Smooth muscle cell (in vitro differentiated cells): Measurements from ENCODE around the gene FBXO42. TPM values are rescaled to one million over a fixed set of nuclear protein-coding genes. Genes with fewer than 3 reads are reported as not detected.

ENCODE experiments used
- DNase-seq: peaks from one replicate; lab custom pipeline; 2025; ENCODE audit not compliant: unreplicated experiment; lab: John Stamatoyannopoulos, UW
- H2AFZ ChIP-seq: fragments of 200-600 bp; sonication (generic); 2 replicates; pipeline ENCODE4 v1.6.0; 2016; ENCODE audit warnings: antibody characterized with exemption, low read depth, mild to moderate bottlenecking
- H3F3A ChIP-seq: fragments of 200-600 bp; sonication (generic); 2 replicates; pipeline ENCODE4 v1.6.0; 2017; ENCODE audit warnings: antibody characterized with exemption, low read depth
- H3K27ac ChIP-seq: fragments of 200-600 bp; sonication (generic); 2 replicates; pipeline ENCODE4 v1.5.1; 2016; ENCODE audit warnings: low read depth, mild to moderate bottlenecking
- H3K27me3 ChIP-seq: fragments of 200-600 bp; sonication (generic); 2 replicates; pipeline ENCODE4 v1.6.1; 2016; ENCODE audit warnings: low read depth, mild to moderate bottlenecking
- H3K36me3 ChIP-seq: fragments of 200-600 bp; sonication (generic); 2 replicates; pipeline ENCODE4 v1.5.1; 2016; ENCODE audit warnings: low read depth
- H3K4me1 ChIP-seq: fragments of 200-600 bp; sonication (generic); 2 replicates; pipeline ENCODE4 v1.5.1; 2016; ENCODE audit warnings: low read depth
- H3K4me2 ChIP-seq: fragments of 200-600 bp; sonication (generic); 2 replicates; pipeline ENCODE4 v1.6.0; 2016; ENCODE audit warnings: mild to moderate bottlenecking
- H3K4me3 ChIP-seq: fragments of 200-600 bp; sonication (generic); 2 replicates; pipeline ENCODE4 v1.5.1; 2016; ENCODE audit warnings: mild to moderate bottlenecking
- H3K79me2 ChIP-seq: fragments of 200-600 bp; sonication (generic); 2 replicates; pipeline ENCODE4 v1.6.0; 2016; ENCODE audit warnings: low read depth, mild to moderate bottlenecking
- H3K9ac ChIP-seq: fragments of 200-600 bp; sonication (generic); 2 replicates; pipeline ENCODE4 v1.6.0; 2016; ENCODE audit warnings: low read depth
- H3K9me3 ChIP-seq: fragments of 200-600 bp; sonication (generic); replicated peaks from 2 replicates; pipeline ENCODE4 v1.5.1; 2016; ENCODE audit warnings: low read depth
- H4K20me1 ChIP-seq: fragments of 200-600 bp; sonication (generic); 2 replicates; pipeline ENCODE4 v1.6.0; 2016; ENCODE audit warnings: low read depth
- CTCF ChIP-seq: fragments of 200-600 bp; sonication (generic); IDR thresholded peaks from 2 replicates; pipeline ENCODE4 v1.5.1; 2017; ENCODE audit warnings: borderline replicate concordance, mild to moderate bottlenecking, antibody characterized with exemption; ENCODE audit not compliant: insufficient read depth, poor library complexity, severe bottlenecking
- WGBS: methylation state at CpG from one replicate; pipeline ENCODE4 v1.1.7; 2016; ENCODE audit warnings: low lambda C conversion rate; 5-methylcytosine and 5-hydroxymethylcytosine counted together
- polyA plus RNA-seq: library from polyadenylated mRNA; unstranded; fragments of >200 nt; fragmentation: Nextera tagmentation; extraction: Ambion mirVana; gene quantifications from 2 replicates; pipeline ENCODE4 v1.2.1, GENCODE V29; 2016
- total RNA-seq: library from RNA; depleted of rRNA; stranded (reverse); fragments of >200 nt; gene quantifications from 2 replicates; pipeline ENCODE4 v1.2.3, GENCODE V29; 2014

Gene FBXO42
- total and polyA plus RNA-seq, 2 experiments from 2014 or later: 14.7 to 22.6 TPM

- H3F3A ChIP-seq: peaks cover 6% of the 10 kb centered on the region
- no peak for DNase-seq
- H3K9me3 ChIP-seq: no peaks in the 10 kb centered on the region
- H3K9ac ChIP-seq: no peak overlapping the region
- no peak overlapping the region for H3K4me3 ChIP-seq
- H3K79me2 ChIP-seq: no peaks in the 10 kb centered on the region
- H3K4me2 ChIP-seq: no peak overlapping the region
- H4K20me1 ChIP-seq: no peaks in the 10 kb centered on the region
- TF ChIP-seq CTCF: no peak
- WGBS: 91% methylated on average over 35 of the region's 35 CpGs
- no peak overlapping the region for H3K27ac ChIP-seq
- no peaks in the 10 kb centered on the region for H3K36me3 ChIP-seq
- H3K27me3 ChIP-seq: peaks cover 28% of the 10 kb centered on the region
- peaks cover 9% of the 10 kb centered on the region for H3K4me1 ChIP-seq
- H2AFZ ChIP-seq: no peak overlapping the region
Measured at GRCh38 chr1:16231331-16232315, 120.7 kb downstream of the FBXO42 start.

GRCh38 chr1:16230744-16231143, 121.5 kb downstream of the FBXO42 start:
- Histone ChIP-seq H3K4me2 (no peak overlapping the region), H3K36me3 (no peaks in the 10 kb centered on the region), H2AFZ (no peak overlapping the region), H3K27me3 (peaks cover 32% of the 10 kb centered on the region), H3K27ac (no peak overlapping the region), H3K9ac (no peak overlapping the region), H4K20me1 (no peaks in the 10 kb centered on the region), H3K4me1 (peaks cover 9% of the 10 kb centered on the region), H3F3A (peaks cover 2% of the 10 kb centered on the region), H3K9me3 (no peaks in the 10 kb centered on the region), H3K79me2 (no peaks in the 10 kb centered on the region), H3K4me3 (no peak overlapping the region)
- no peak for DNase-seq
- no peak for TF ChIP-seq CTCF
- 92% methylated on average over 13 of the region's 13 CpGs for WGBS

GRCh38 chr1:16229976-16230740, 122.1 kb downstream of the FBXO42 start:
- Histone ChIP-seq H3F3A (no peaks in the 10 kb centered on the region), H4K20me1 (no peaks in the 10 kb centered on the region), H3K36me3 (no peaks in the 10 kb centered on the region), H3K27ac (no peak overlapping the region), H2AFZ (no peak overlapping the region), H3K4me1 (peaks cover 9% of the 10 kb centered on the region), H3K4me2 (no peak overlapping the region), H3K9me3 (no peaks in the 10 kb centered on the region), H3K4me3 (no peak overlapping the region), H3K79me2 (no peaks in the 10 kb centered on the region), H3K27me3 (peaks cover 32% of the 10 kb centered on the region), H3K9ac (no peak overlapping the region)
- no peak for TF ChIP-seq CTCF
- 87% methylated on average over 13 of the region's 13 CpGs for WGBS
- no peak for DNase-seq
